DOHH2 (cell line): ENCODE measurements around the gene FOXP3.

Source experiments
- H3F3A ChIP-seq: fragments of 200-600 bp; sonication (generic), shearing (Covaris generic); 2 replicates; pipeline ENCODE4 v1.6.0; 2016; ENCODE audit warnings: antibody characterized with exemption, mild to moderate bottlenecking; ENCODE audit not compliant: control insufficient read depth, insufficient read depth
- H3K27ac ChIP-seq: fragments of 200-600 bp; sonication (generic); 2 replicates; pipeline ENCODE4 v1.5.1; 2014; ENCODE audit warnings: low read depth, mild to moderate bottlenecking, low read length, moderate library complexity
- H3K27me3 ChIP-seq: fragments of 200-600 bp; sonication (generic); 2 replicates; pipeline ENCODE4 v1.6.1; 2014; ENCODE audit warnings: mild to moderate bottlenecking, low read length, mixed read lengths; ENCODE audit not compliant: control insufficient read depth
- H3K36me3 ChIP-seq: fragments of 200-600 bp; sonication (generic); 2 replicates; pipeline ENCODE4 v1.6.1; 2014; ENCODE audit warnings: mild to moderate bottlenecking, low read length, moderate library complexity, mixed read lengths; ENCODE audit not compliant: control insufficient read depth
- H3K4me1 ChIP-seq: fragments of 200-600 bp; sonication (generic); 2 replicates; pipeline ENCODE4 v1.6.1; 2014; ENCODE audit warnings: mild to moderate bottlenecking, low read length, mixed read lengths; ENCODE audit not compliant: control insufficient read depth
- H3K4me2 ChIP-seq: fragments of 200-600 bp; sonication (generic); 2 replicates; pipeline ENCODE4 v1.6.0; 2014; ENCODE audit warnings: mild to moderate bottlenecking, low read length, moderate library complexity
- H3K4me3 ChIP-seq: fragments of 200-600 bp; sonication (generic); 2 replicates; pipeline ENCODE4 v1.5.1; 2014; ENCODE audit warnings: mild to moderate bottlenecking, low read length, mixed read lengths
- H3K79me2 ChIP-seq: fragments of 200-600 bp; sonication (generic); 2 replicates; pipeline ENCODE4 v1.6.1; 2014; ENCODE audit warnings: mild to moderate bottlenecking, low read length, mixed read lengths; ENCODE audit not compliant: control insufficient read depth
- H3K9me2 ChIP-seq: fragments of 200-600 bp; sonication (generic); replicated peaks from 2 replicates; pipeline ENCODE4 v1.6.1; 2014; ENCODE audit warnings: mild to moderate bottlenecking, low read length, mixed read lengths; ENCODE audit not compliant: control insufficient read depth
- H3K9me3 ChIP-seq: fragments of 200-600 bp; sonication (generic); 2 replicates; pipeline ENCODE4 v1.6.1; 2014; ENCODE audit warnings: antibody characterized with exemption, low read length, mixed read lengths; ENCODE audit not compliant: control insufficient read depth, insufficient read depth
- H4K20me1 ChIP-seq: fragments of 200-600 bp; sonication (generic); 2 replicates; pipeline ENCODE4 v1.6.0; 2014; ENCODE audit warnings: low read depth, mild to moderate bottlenecking, antibody characterized with exemption, low read length, moderate library complexity; ENCODE audit not compliant: control insufficient read depth, insufficient read depth
- CTCF ChIP-seq: fragments of 200-600 bp; sonication (generic); IDR thresholded peaks from one replicate; pipeline ENCODE4 v1.5.1; 2014; ENCODE audit warnings: antibody characterized with exemption, mild to moderate bottlenecking, low read depth, low read length; ENCODE audit not compliant: poor library complexity, severe bottlenecking
- EZH2phosphoT487 ChIP-seq: fragments of 200-600 bp; sonication (generic); IDR thresholded peaks from 2 replicates; pipeline ENCODE4 v1.6.1; 2017; ENCODE audit warnings: borderline replicate concordance, mild to moderate bottlenecking, antibody characterized with exemption, low read length, moderate library complexity, mixed read lengths

Gene FOXP3

GRCh38 chrX:49277535-49277830, 13.0 kb upstream of the FOXP3 start:
- no peak for TF ChIP-seq CTCF
- no peak for TF ChIP-seq EZH2phosphoT487
- Histone ChIP-seq H3K9me3 (no peaks in the 10 kb centered on the region), H3K27ac (no peak overlapping the region), H3K4me1 (peaks cover 2% of the 10 kb centered on the region), H3F3A (no peaks in the 10 kb centered on the region), H3K36me3 (peaks cover 4% of the 10 kb centered on the region; the same call in 1 of the 2 replicates), H3K9me2 (no peaks in the 10 kb centered on the region), H3K4me3 (no peak overlapping the region), H3K79me2 (peaks cover 22% of the 10 kb centered on the region), H3K4me2 (no peak overlapping the region), H4K20me1 (no peaks in the 10 kb centered on the region), H3K27me3 (no peaks in the 10 kb centered on the region)

- Histone ChIP-seq H3K36me3 (peaks cover 6% of the 10 kb centered on the region; the same call in 1 of the 2 replicates), H3K9me2 (no peaks in the 10 kb centered on the region), H3K79me2 (peaks cover 28% of the 10 kb centered on the region), H3K4me1 (peaks cover 8% of the 10 kb centered on the region), H3K9me3 (no peaks in the 10 kb centered on the region), H3F3A (no peaks in the 10 kb centered on the region), H3K27me3 (no peaks in the 10 kb centered on the region), H3K4me2 (no peak overlapping the region), H3K4me3 (no peak overlapping the region), H4K20me1 (no peaks in the 10 kb centered on the region), H3K27ac (no peak overlapping the region)
- TF ChIP-seq EZH2phosphoT487 = no peak
- no peak for TF ChIP-seq CTCF
Measured at GRCh38 chrX:49276671-49277534, 12.4 kb upstream of the FOXP3 start.

- Histone ChIP-seq H3K79me2 (peaks cover 35% of the 10 kb centered on the region), H3K27me3 (no peaks in the 10 kb centered on the region), H3K27ac (no peak overlapping the region), H3K4me2 (no peak overlapping the region), H3K4me3 (no peak overlapping the region), H4K20me1 (no peaks in the 10 kb centered on the region), H3K9me2 (no peaks in the 10 kb centered on the region), H3K36me3 (peaks cover 8% of the 10 kb centered on the region; the same call in 1 of the 2 replicates), H3F3A (no peaks in the 10 kb centered on the region), H3K9me3 (no peaks in the 10 kb centered on the region), H3K4me1 (peaks cover 15% of the 10 kb centered on the region)
- TF ChIP-seq EZH2phosphoT487 (no peak), CTCF (no peak)
Measured at GRCh38 chrX:49276207-49276606, 11.7 kb upstream of the FOXP3 start.
